ENCODE data around the gene SOX11.

Gene SOX11

GRCh38 chr2:5748391-5748790, 56.2 kb downstream of the SOX11 start:
- Mint-ChIP-seq H3K27ac (no peak overlapping the region), H3K27me3 (no peaks in the 10 kb centered on the region), H3K9me3 (no peaks in the 10 kb centered on the region), H3K4me3 (no peak overlapping the region), H3K4me1 (no peaks in the 10 kb centered on the region), H3K36me3 (no peaks in the 10 kb centered on the region)
- DNase-seq (no peak), ATAC-seq (replicated peaks) (no peak)

GRCh38 chr2:5748946-5749345, 56.8 kb downstream of the SOX11 start:
- H3K36me3 Mint-ChIP-seq, result no peaks in the 10 kb centered on the region
- H3K4me1 Mint-ChIP-seq, result no peaks in the 10 kb centered on the region
- H3K4me3 Mint-ChIP-seq, result no peak overlapping the region
- no peaks in the 10 kb centered on the region for H3K27me3 Mint-ChIP-seq
- ATAC-seq (replicated peaks) (no peak), DNase-seq (no peak)
- no peaks in the 10 kb centered on the region for H3K9me3 Mint-ChIP-seq
- H3K27ac Mint-ChIP-seq, result no peak overlapping the region

- H3K9me3 Mint-ChIP-seq, result no peaks in the 10 kb centered on the region
- no peaks in the 10 kb centered on the region for H3K27me3 Mint-ChIP-seq
- no peaks in the 10 kb centered on the region for H3K36me3 Mint-ChIP-seq
- H3K27ac Mint-ChIP-seq, result no peak overlapping the region
- no peak overlapping the region for H3K4me3 Mint-ChIP-seq
- no peaks in the 10 kb centered on the region for H3K4me1 Mint-ChIP-seq
- no peak for DNase-seq
- ATAC-seq (replicated peaks), result no peak
Observed at GRCh38 chr2:5749347-5749746, 57.2 kb downstream of the SOX11 start.

All from stimulated activated naive B cell treated with anti-CD40 and anti-IgM and Interleukin-4, amounts not matched to agents 10 μg/mL and 1 μg/mL and 100 μg/mL, for 72 hours (primary cell).